ENCODE results near the gene CLPSL1. TPM values are rescaled to one million over a fixed set of nuclear protein-coding genes. Genes with fewer than 3 reads are reported as not detected.

CLPSL1 gene
- total RNA-seq, 4 donors from 2014 or later, result not detected

DNA sequence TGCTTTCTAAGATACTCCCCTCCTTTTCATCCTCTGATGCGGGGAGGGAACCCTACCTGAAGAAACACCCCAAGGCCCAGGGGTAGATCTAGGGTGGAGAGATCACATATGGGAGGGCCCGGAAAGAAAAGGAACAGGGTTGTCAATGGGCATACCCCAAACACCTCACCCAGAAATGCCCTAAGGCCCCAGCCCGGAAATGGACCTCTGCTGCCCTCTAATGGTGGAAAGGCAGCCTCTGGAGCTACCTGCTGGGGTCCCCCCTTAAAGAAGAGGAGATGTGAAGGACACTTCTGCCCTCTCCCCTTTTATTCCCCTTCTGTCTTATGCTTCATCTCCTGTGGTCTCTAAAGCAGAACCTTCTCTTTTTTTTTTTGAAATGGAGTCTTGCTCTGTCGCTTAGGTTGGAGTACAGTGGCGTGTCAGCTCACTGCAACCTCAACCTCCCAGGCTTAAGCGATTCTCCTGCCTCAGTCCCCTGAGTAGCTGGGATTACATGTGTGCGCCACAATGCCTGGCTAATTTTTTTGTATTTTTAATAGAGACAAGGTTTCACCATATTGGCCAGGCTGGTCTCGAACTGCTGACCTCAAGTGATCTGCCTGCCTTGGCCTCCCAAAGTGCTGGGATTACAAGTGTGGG, 44.4 kb upstream of the CLPSL1 start:
- Histone ChIP-seq H3K36me3 (no peaks in the 10 kb centered on the region), H3K9me3 (no peaks in the 10 kb centered on the region), H3K4me3 (no peak overlapping the region), H3K27me3 (no peaks in the 10 kb centered on the region), H3K27ac (peak overlapping the region in 1 of 4 donors; percentile 100), H3K4me1 (peaks cover 11 to 31% (median 21%) of the 10 kb centered on the region in 4 donors)
- peak; percentile 79 to 95 (median 87) for DNase-seq
- no peak for TF ChIP-seq POLR2A (IDR thresholded peaks at IDR 0.05)
- TF ChIP-seq, protein P1, sequence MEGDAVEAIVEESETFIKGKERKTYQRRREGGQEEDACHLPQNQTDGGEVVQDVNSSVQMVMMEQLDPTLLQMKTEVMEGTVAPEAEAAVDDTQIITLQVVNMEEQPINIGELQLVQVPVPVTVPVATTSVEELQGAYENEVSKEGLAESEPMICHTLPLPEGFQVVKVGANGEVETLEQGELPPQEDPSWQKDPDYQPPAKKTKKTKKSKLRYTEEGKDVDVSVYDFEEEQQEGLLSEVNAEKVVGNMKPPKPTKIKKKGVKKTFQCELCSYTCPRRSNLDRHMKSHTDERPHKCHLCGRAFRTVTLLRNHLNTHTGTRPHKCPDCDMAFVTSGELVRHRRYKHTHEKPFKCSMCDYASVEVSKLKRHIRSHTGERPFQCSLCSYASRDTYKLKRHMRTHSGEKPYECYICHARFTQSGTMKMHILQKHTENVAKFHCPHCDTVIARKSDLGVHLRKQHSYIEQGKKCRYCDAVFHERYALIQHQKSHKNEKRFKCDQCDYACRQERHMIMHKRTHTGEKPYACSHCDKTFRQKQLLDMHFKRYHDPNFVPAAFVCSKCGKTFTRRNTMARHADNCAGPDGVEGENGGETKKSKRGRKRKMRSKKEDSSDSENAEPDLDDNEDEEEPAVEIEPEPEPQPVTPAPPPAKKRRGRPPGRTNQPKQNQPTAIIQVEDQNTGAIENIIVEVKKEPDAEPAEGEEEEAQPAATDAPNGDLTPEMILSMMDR (IDR thresholded peaks at IDR 0.05), result peak; percentile 75 to 97 (median 87)

DNA sequence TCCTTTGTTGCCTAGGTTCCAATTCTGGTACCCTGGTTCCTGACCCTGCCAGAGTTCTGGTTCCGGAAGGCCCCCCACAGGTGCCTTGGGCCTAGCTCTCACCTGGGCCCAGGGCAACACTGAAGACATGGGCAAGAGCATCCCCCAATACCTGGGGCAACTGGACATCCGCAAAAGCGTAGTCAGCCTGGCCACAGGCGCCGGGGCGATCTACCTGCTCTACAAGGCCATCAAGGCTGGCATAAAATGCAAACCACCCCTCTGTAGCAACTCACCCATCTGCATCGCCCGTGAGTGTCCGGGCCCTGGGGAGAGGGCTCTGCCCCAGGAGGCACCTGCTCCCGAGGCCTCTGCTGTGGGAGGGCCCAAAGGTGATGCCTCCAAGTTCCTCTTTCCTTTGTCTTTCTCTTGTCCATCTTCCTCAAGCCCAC, 43.8 kb upstream of the CLPSL1 start, which contains the start of gene ARMC12:
TSS of gene ARMC12 (plus strand) at position 51 of the 431 bp plus-strand sequence. CDS start at position 128, 77 bp downstream.
- H3K27ac ChIP-seq, result peak within 1 kb of the TSS in 1 of 4 donors; percentile 100
- H3K4me1 ChIP-seq, result peaks cover 11 to 31% (median 21%) of the 10 kb centered on the region in 4 donors
- no peak for DNase-seq
- no peaks in the 10 kb centered on the region for H3K9me3 ChIP-seq
- no peaks in the 10 kb centered on the region for H3K36me3 ChIP-seq
- no peak within 1 kb of the TSS for H3K4me3 ChIP-seq
- H3K27me3 ChIP-seq, result no peaks in the 10 kb centered on the region
- TF ChIP-seq, protein P1 (IDR thresholded peaks at IDR 0.05), result no peak
- no peak for TF ChIP-seq POLR2A (IDR thresholded peaks at IDR 0.05)

DNA sequence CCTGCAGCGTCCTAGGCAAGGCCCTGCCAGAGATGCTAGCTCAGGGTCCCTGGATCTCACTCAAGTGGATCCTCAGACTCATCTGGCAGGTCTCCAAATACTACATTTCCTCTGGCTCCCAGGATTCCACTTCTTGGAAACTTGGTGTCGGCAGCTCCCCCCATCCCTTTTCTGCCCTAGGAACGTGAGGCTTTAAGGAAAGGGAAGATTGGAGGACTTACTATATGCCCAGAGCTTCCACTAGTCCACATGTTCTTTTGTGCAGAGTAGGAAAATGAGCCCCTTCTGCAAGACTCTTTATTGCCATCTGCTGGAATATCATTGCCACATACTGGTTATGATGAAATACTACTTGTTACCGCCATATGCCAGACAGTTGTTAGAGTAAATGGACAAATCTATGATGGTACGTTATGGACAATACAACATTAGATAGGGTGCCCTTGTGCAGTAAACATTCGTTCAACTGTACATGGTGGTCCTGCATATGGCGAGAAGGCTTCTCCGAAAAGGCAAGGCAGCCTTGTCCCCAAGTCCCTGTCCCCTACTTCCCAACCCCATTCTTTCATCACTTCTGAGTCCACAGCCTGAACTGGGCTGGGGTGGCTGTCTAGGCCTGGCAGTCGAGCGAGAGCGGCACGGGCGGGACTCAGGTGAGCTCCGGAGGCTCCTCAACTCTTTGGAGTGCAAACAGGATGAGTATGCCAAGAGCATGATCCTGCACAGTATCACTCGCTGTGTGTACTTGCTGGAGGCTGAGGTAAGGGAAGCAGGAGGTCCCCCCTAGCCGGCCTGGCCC, 43.2 kb upstream of the CLPSL1 start:
- Histone ChIP-seq H3K4me1 (peaks cover 8 to 29% (median 15%) of the 10 kb centered on the region in 4 donors), H3K27me3 (no peaks in the 10 kb centered on the region), H3K36me3 (no peaks in the 10 kb centered on the region), H3K4me3 (no peak overlapping the region), H3K27ac (peak overlapping the region in 1 of 4 donors; percentile 100), H3K9me3 (no peaks in the 10 kb centered on the region)
- TF ChIP-seq POLR2A (IDR thresholded peaks at IDR 0.05), result no peak
- TF ChIP-seq, protein P1 (IDR thresholded peaks at IDR 0.05), result peak; percentile 81 to 99 (median 98)
- DNase-seq, result no peak

DNA sequence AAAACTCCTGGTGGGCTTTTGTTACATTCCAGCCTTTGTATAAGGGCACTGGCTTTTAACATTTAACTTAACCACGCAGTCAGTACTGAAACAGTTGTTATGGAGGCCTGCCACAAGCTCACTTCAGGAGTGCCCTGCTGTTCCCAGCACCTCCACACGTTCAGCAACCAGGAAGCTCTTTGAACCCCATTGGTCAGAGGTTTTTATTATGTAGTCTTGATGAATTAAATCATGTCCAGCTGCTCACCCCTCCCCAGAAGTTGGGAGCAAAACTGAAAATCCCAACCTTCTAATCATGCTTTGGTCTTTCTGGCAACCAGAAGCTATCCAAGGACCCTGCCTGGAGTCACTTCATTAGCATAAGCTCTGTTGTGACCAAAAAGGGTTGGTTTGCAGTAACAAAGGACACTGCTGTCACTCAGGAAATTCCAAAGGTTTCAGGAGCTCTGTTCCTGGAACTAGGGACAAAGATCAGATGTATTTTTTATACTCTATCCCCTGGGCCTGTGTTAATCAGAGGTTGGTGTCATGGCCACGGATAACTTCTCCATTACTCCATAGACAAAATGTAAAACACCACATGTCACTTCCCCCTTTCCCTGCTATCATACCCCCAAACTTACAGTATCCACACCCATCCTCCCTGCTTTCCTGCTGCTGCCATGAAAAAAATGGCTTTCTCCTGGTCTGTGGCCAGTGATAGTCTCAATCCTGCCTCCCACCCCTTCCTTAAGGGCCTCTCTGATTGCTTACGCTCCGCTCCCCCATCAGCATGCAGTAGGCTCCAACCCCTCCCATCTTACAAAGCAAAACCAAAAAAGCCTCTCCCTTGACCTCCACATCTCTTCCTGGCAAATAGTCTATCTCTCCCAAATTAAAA, 40.9 kb upstream of the CLPSL1 start:
- no peaks in the 10 kb centered on the region for H3K27me3 ChIP-seq
- no peak for DNase-seq
- H3K9me3 ChIP-seq, result no peaks in the 10 kb centered on the region
- peak overlapping the region in 3 of 4 donors; percentile 56 to 87 (median 82) for H3K27ac ChIP-seq
- TF ChIP-seq, protein P1 (IDR thresholded peaks at IDR 0.05), result peak in 3 of 6 experiments; percentile 45 to 52 (median 48)
- no peak for TF ChIP-seq POLR2A (IDR thresholded peaks at IDR 0.05)
- peaks cover 0 to 10% (median 6%) of the 10 kb centered on the region in 4 donors for H3K4me1 ChIP-seq
- no peak overlapping the region for H3K4me3 ChIP-seq
- H3K36me3 ChIP-seq, result no peaks in the 10 kb centered on the region

DNA sequence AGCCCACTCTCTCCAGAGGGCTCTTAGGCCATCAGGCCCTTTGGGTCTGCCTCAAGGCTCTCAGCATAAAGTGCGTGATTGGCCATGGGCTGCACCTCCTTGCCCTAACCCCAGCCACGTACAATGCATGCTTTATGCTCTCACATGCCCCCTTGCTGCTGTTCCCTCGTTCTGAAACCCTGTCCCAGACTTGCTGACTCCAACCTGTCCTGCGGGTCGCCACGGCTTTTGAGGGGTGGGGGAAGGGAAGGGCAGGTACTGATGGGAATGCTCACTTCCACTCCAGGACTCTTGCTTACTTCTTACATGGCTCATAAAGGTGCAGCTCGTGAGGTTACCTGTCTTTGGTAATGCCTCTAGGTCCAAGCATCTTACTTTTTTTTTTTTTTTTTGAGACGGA, 38.0 kb upstream of the CLPSL1 start:
- H3K4me3 ChIP-seq, result no peak overlapping the region
- no peaks in the 10 kb centered on the region for H3K27me3 ChIP-seq
- no peaks in the 10 kb centered on the region for H3K9me3 ChIP-seq
- no peaks in the 10 kb centered on the region for H3K36me3 ChIP-seq
- DNase-seq, result peak in 1 of 3 donors; percentile 22
- no peak for TF ChIP-seq POLR2A (IDR thresholded peaks at IDR 0.05)
- TF ChIP-seq, protein P1 (IDR thresholded peaks at IDR 0.05), result no peak
- H3K4me1 ChIP-seq, result peaks cover 0 to 4% (median 0%) of the 10 kb centered on the region in 4 donors
- no peak overlapping the region for H3K27ac ChIP-seq
